Measurements from ENCODE around the gene TMEM247.

DNA sequence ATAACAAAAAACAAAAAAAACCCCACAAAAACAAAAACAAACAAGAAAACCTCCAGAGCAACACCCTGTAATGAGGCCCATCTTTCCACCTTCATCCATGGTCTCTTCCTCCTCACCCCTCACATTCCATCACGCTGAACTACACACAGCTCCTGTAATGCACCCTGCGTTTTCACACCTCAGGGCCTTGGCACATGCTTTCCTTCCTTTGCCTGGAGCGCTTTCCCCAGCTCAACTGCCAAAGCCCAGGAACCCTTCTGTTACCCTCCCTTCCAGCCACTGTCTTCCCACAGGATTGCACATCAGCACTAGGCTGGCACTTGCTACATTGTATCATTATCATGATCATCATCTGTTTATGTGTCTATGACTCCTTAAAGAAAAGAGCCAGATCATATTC, 29.4 kb downstream of the TMEM247 start:
- TF ChIP-seq POLR2AphosphoS5 (IDR thresholded peaks at IDR 0.05; ENCODE audit: low read depth, low read length) (no peak), SIN3A (IDR thresholded peaks at IDR 0.05; ENCODE audit: borderline replicate concordance, insufficient read depth, low read length) (no peak), TAF1 (IDR thresholded peaks at IDR 0.05; ENCODE audit: borderline replicate concordance, insufficient read depth, low read length) (no peak)
- TF ChIP-seq, protein P1, sequence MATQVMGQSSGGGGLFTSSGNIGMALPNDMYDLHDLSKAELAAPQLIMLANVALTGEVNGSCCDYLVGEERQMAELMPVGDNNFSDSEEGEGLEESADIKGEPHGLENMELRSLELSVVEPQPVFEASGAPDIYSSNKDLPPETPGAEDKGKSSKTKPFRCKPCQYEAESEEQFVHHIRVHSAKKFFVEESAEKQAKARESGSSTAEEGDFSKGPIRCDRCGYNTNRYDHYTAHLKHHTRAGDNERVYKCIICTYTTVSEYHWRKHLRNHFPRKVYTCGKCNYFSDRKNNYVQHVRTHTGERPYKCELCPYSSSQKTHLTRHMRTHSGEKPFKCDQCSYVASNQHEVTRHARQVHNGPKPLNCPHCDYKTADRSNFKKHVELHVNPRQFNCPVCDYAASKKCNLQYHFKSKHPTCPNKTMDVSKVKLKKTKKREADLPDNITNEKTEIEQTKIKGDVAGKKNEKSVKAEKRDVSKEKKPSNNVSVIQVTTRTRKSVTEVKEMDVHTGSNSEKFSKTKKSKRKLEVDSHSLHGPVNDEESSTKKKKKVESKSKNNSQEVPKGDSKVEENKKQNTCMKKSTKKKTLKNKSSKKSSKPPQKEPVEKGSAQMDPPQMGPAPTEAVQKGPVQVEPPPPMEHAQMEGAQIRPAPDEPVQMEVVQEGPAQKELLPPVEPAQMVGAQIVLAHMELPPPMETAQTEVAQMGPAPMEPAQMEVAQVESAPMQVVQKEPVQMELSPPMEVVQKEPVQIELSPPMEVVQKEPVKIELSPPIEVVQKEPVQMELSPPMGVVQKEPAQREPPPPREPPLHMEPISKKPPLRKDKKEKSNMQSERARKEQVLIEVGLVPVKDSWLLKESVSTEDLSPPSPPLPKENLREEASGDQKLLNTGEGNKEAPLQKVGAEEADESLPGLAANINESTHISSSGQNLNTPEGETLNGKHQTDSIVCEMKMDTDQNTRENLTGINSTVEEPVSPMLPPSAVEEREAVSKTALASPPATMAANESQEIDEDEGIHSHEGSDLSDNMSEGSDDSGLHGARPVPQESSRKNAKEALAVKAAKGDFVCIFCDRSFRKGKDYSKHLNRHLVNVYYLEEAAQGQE (IDR thresholded peaks at IDR 0.05; ENCODE audit: insufficient read depth in 1 of 2, low read depth in 2 of 2, low read length in 2 of 2): no peak

All from PFSK-1 (cell line).